Measurements from ENCODE around the gene CPSF4.

The CPSF4 gene

GRCh38 chr7:99438573-99439480 lies at the start of gene CPSF4, which contains the start of gene PTCD1:
Gene CPSF4, plus strand, starts transcription at chr7:99438943. Its CDS starts 140 bp downstream, at chr7:99439083.
Gene PTCD1, minus strand, starts transcription at chr7:99438798. Its CDS starts 3,556 bp downstream, at chr7:99435242.
- peak; percentile 97 for DNase-seq

- no peak for DNase-seq
Observed at GRCh38 chr7:99389772-99390171, 49.0 kb upstream of the CPSF4 start.

GRCh38 chr7:99390941-99391602 lies 47.7 kb upstream of the CPSF4 start:
- no peak for DNase-seq

GRCh38 chr7:99392046-99392445 lies 46.7 kb upstream of the CPSF4 start:
- no peak for DNase-seq

- DNase-seq: peak; percentile 82
Observed at GRCh38 chr7:99392659-99393354, 45.9 kb upstream of the CPSF4 start.

- no peak for DNase-seq
Observed at GRCh38 chr7:99393355-99394187, 45.2 kb upstream of the CPSF4 start.

GRCh38 chr7:99394188-99394502 lies 44.6 kb upstream of the CPSF4 start:
- no peak for DNase-seq

GRCh38 chr7:99395616-99396327 lies 43.0 kb upstream of the CPSF4 start:
- no peak for DNase-seq

GRCh38 chr7:99396418-99397296 lies 42.1 kb upstream of the CPSF4 start:
- no peak for DNase-seq

- no peak for DNase-seq
Observed at GRCh38 chr7:99397297-99397983, 41.3 kb upstream of the CPSF4 start.

GRCh38 chr7:99398891-99399445 lies 39.8 kb upstream of the CPSF4 start:
- no peak for DNase-seq

GRCh38 chr7:99399597-99399996 lies 39.1 kb upstream of the CPSF4 start:
- no peak for DNase-seq

- DNase-seq: no peak
Observed at GRCh38 chr7:99402854-99403253, 35.9 kb upstream of the CPSF4 start.

GRCh38 chr7:99403764-99404163 lies 35.0 kb upstream of the CPSF4 start:
- no peak for DNase-seq

GRCh38 chr7:99404235-99404976 lies 34.3 kb upstream of the CPSF4 start:
- no peak for DNase-seq

GRCh38 chr7:99404977-99405320 lies 33.8 kb upstream of the CPSF4 start:
- DNase-seq: no peak

GRCh38 chr7:99406557-99406956 lies 32.2 kb upstream of the CPSF4 start:
- no peak for DNase-seq

- DNase-seq: no peak
Observed at GRCh38 chr7:99407872-99408378, 30.8 kb upstream of the CPSF4 start.

Measured in activated CD4-positive, alpha-beta T cell treated with anti-CD3 and anti-CD28 coated beads, Interleukin-2, amount 50 U/mL, for 16 hours (primary cell).